GM21737 (cell line): ENCODE results near the gene CSF3.

Experiments used
- ATAC-seq: cut with Tn5 transposase; IDR thresholded peaks from one replicate; pipeline ENCODE4 v1.9.1; 2021; ENCODE audit warnings: mild to moderate bottlenecking, moderate library complexity; ENCODE audit not compliant: unreplicated experiment

CSF3 gene

GRCh38 chr17:40059729-40060475, 44.7 kb downstream of the CSF3 start:
- no peak for ATAC-seq

GRCh38 chr17:40060887-40061608, 45.8 kb downstream of the CSF3 start:
- ATAC-seq, result no peak

- no peak for ATAC-seq
These were observed 46.4 kb downstream of the CSF3 start for GRCh38 chr17:40061609-40062038.

GRCh38 chr17:40062329-40063186, 47.3 kb downstream of the CSF3 start, which contains the start of gene THRA:
Gene THRA (plus strand): TSS chr17:40062965. CDS start chr17:40074489, 11,524 bp downstream.
- ATAC-seq, result peak; percentile 55

- ATAC-seq, result no peak
These were observed 48.0 kb downstream of the CSF3 start for GRCh38 chr17:40063187-40063771.

- ATAC-seq, result no peak
These were observed 48.8 kb downstream of the CSF3 start for GRCh38 chr17:40063901-40064531.

- ATAC-seq, result no peak
These were observed 49.9 kb downstream of the CSF3 start for GRCh38 chr17:40064971-40065768.

- no peak for ATAC-seq
These were observed 50.7 kb downstream of the CSF3 start for GRCh38 chr17:40065769-40066510.
